Measurements from ENCODE around the gene MYO15B.

The MYO15B gene

GRCh38 chr17:75604034-75604695, 16.6 kb downstream of the MYO15B start:
- no peak for DNase-seq

- DNase-seq: no peak
Observed at GRCh38 chr17:75605790-75606189, 18.2 kb downstream of the MYO15B start.

- DNase-seq: no peak
Observed at GRCh38 chr17:75607086-75607485, 19.5 kb downstream of the MYO15B start.

GRCh38 chr17:75610103-75610984, 22.7 kb downstream of the MYO15B start:
- no peak for DNase-seq

- DNase-seq: no peak
Observed at GRCh38 chr17:75611851-75612429, 24.3 kb downstream of the MYO15B start.

- no peak for DNase-seq
Observed at GRCh38 chr17:75612906-75613626, 25.5 kb downstream of the MYO15B start.

- DNase-seq: no peak
Observed at GRCh38 chr17:75614006-75614405, 26.4 kb downstream of the MYO15B start.

GRCh38 chr17:75614556-75615270, 27.1 kb downstream of the MYO15B start:
- DNase-seq: no peak

GRCh38 chr17:75615301-75615700, 27.7 kb downstream of the MYO15B start:
- DNase-seq: no peak

- no peak for DNase-seq
Observed at GRCh38 chr17:75616521-75617122, 29.0 kb downstream of the MYO15B start.

- no peak for DNase-seq
Observed at GRCh38 chr17:75617218-75617617, 29.6 kb downstream of the MYO15B start.

- no peak for DNase-seq
Observed at GRCh38 chr17:75617675-75618074, 30.1 kb downstream of the MYO15B start.

GRCh38 chr17:75619506-75620431, 32.2 kb downstream of the MYO15B start:
- no peak for DNase-seq

- no peak for DNase-seq
Observed at GRCh38 chr17:75621489-75621888, 33.9 kb downstream of the MYO15B start.

- no peak for DNase-seq
Observed at GRCh38 chr17:75622076-75622475, 34.5 kb downstream of the MYO15B start.

GRCh38 chr17:75622771-75623273, 35.2 kb downstream of the MYO15B start:
- DNase-seq: no peak

GRCh38 chr17:75623386-75623785, 35.8 kb downstream of the MYO15B start:
- DNase-seq: no peak

GRCh38 chr17:75624021-75624420, 36.4 kb downstream of the MYO15B start:
- DNase-seq: no peak

GRCh38 chr17:75624714-75625345, 37.2 kb downstream of the MYO15B start:
- no peak for DNase-seq

GRCh38 chr17:75625813-75626486, 38.4 kb downstream of the MYO15B start:
- DNase-seq: no peak
